Tibial nerve (tissue), 4 donors: ENCODE data around the gene UBXN6. TPM values are rescaled to one million over a fixed set of nuclear protein-coding genes. Genes with fewer than 3 reads are reported as not detected.

ENCODE experiments used
- DNase-seq, 2 donors: peaks; one replicate each; pipeline ENCODE4 v3.0.0-alpha.2; 2019; ENCODE audit warnings: low spot score in 2 of 2
- H3K27ac ChIP-seq, 4 donors: fragments of 200-600 bp; sonication (generic) in 3 of 4; one replicate each; pipeline ENCODE4 v1.5.1; 2017 to 2019; ENCODE audit warnings: mild to moderate bottlenecking in 1 of 4
- H3K27me3 ChIP-seq, 2 donors: fragments of 200-600 bp; sonication (generic) in 1 of 2; one replicate each; pipeline versions ENCODE4 v1.5.1 to v1.6.0; 2017 to 2019
- H3K36me3 ChIP-seq, 3 donors: fragments of 200-600 bp; sonication (generic); one replicate each; pipeline ENCODE4 v1.5.1; 2018 to 2019
- H3K4me1 ChIP-seq, 4 donors: fragments of 200-600 bp; sonication (generic) in 3 of 4; one replicate each; pipeline ENCODE4 v1.5.1; 2017 to 2019
- H3K4me3 ChIP-seq, 4 donors: fragments of 200-600 bp; sonication (generic) in 3 of 4; one replicate each; pipeline ENCODE4 v1.5.1; 2017 to 2019; ENCODE audit warnings: mild to moderate bottlenecking in 1 of 4, moderate library complexity in 1 of 4
- H3K9me3 ChIP-seq, 4 donors: fragments of 200-600 bp; sonication (generic) in 3 of 4; one replicate each; pipeline ENCODE4 v1.5.1; 2017 to 2019
- EP300 ChIP-seq, 2 donors: sonication (generic); formaldehyde crosslinking; IDR thresholded peaks; one replicate each; pipeline ENCODE4 v1.6.1; 2017; ENCODE audit warnings: antibody characterized with exemption in 2 of 2, mild to moderate bottlenecking in 1 of 2
- POLR2A ChIP-seq, 2 donors: fragments of 450-650 bp; IDR thresholded peaks; one replicate each; pipeline ENCODE4 v1.6.1; 2017; ENCODE audit warnings: antibody characterized with exemption in 2 of 2, mild to moderate bottlenecking in 2 of 2, moderate library complexity in 2 of 2
- WGBS, 2 donors: methylation state at CpG; one replicate each; pipeline ENCODE4 v1.1.5; 2018; 5-methylcytosine and 5-hydroxymethylcytosine counted together
- total RNA-seq, 4 donors: library from RNA; depleted of rRNA; stranded (reverse); fragments of >200 nt; gene quantifications; one replicate each; pipeline ENCODE4 v1.1.0, GENCODE V29; 2016
- TF ChIP-seq, protein P1 (sequence below), 5 experiments: fragments of 200-600 bp in 3 of 5; fragments of 450-650 bp in 2 of 5; sonication (generic) in 3 of 5; IDR thresholded peaks; one replicate each; pipeline ENCODE4 v1.5.1; 2016 to 2019; ENCODE audit warnings: antibody characterized with exemption in 5 of 5, mild to moderate bottlenecking in 3 of 5, moderate library complexity in 2 of 5

Gene UBXN6
- total RNA-seq, 4 donors from 2014 or later, result 84.3 to 101 (median 92.2) TPM

DNA sequence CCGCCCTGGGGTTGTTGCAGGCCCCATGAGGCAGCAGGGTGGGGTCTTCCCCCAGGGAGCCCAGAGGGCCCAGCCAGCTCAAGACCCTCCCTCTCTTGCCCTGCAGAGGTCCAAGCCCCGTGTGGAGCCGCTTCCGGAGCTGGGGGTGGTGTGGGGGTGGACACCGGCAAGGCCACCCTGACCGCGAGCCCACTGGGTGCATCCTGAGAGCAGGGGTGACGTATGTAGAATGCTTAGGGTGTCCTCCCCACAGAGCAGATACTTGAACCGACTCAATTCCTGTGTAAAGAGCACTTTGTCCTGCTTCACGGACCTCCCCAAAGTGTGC is 14.8 kb downstream of the UBXN6 start:
- WGBS, 2 donors, result 72 to 85% methylated on average over 7 to 10 of the region's 10 CpGs
- H3K4me3 ChIP-seq, result no peak overlapping the region
- H3K27ac ChIP-seq, result no peak overlapping the region
- H3K4me1 ChIP-seq, result no peaks in the 10 kb centered on the region
- no peak for DNase-seq
- peaks cover 2 to 58% (median 11%) of the 10 kb centered on the region in 3 donors for H3K36me3 ChIP-seq
- TF ChIP-seq, protein P1, sequence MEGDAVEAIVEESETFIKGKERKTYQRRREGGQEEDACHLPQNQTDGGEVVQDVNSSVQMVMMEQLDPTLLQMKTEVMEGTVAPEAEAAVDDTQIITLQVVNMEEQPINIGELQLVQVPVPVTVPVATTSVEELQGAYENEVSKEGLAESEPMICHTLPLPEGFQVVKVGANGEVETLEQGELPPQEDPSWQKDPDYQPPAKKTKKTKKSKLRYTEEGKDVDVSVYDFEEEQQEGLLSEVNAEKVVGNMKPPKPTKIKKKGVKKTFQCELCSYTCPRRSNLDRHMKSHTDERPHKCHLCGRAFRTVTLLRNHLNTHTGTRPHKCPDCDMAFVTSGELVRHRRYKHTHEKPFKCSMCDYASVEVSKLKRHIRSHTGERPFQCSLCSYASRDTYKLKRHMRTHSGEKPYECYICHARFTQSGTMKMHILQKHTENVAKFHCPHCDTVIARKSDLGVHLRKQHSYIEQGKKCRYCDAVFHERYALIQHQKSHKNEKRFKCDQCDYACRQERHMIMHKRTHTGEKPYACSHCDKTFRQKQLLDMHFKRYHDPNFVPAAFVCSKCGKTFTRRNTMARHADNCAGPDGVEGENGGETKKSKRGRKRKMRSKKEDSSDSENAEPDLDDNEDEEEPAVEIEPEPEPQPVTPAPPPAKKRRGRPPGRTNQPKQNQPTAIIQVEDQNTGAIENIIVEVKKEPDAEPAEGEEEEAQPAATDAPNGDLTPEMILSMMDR (IDR thresholded peaks at IDR 0.05), result no peak
- no peak for TF ChIP-seq POLR2A (IDR thresholded peaks at IDR 0.05)
- no peak for TF ChIP-seq EP300 (IDR thresholded peaks at IDR 0.05)
- H3K9me3 ChIP-seq, result no peaks in the 10 kb centered on the region
- H3K27me3 ChIP-seq, result no peaks in the 10 kb centered on the region

DNA sequence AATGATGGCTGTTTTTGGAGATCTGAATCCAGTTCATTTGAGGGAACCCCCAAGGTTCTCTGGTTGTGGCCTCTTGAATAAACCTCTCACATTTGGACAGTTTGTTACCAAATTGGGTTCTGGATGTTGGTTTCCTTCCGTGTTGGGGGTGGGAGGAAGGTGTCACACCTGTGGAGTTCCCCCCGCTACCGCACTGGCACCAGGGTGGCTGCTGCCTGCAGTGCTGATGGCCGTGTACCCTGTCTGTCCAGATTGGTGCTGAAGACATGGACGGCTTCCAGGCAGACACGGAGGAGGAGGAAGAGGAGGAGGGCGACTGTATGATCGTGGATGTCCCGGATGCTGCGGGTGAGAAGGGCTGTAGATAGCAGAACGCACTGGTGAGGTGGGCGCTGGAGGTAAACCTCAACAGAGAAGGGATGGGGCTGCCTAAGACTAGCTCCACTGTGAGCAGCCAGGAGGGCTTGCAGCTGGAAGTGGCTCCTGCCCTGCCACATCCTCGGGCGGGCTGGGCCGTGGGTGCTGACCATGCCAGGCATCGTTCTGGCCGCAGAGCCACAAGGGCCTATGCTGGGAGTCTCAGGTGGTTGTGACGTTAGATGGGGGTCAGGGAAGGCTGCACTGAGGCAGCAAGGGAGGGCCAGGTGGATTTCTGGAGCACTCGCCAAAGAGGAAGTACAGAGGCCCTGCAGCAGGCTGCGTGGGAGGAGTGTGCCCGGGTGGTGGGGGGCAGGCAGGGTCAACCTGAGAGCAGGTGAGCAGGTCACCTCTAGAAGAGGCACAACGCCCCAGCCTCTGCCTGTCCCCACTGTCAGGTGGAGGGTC is 15.4 kb downstream of the UBXN6 start:
- Histone ChIP-seq H3K9me3 (no peaks in the 10 kb centered on the region), H3K4me3 (no peak overlapping the region), H3K36me3 (peaks cover under 1 to 52% (median 10%) of the 10 kb centered on the region in 3 donors), H3K4me1 (no peaks in the 10 kb centered on the region), H3K27ac (no peak overlapping the region), H3K27me3 (no peaks in the 10 kb centered on the region)
- whole genome bisulfite sequencing, 2 donors, result 79 to 82% methylated on average over 21 to 22 of the region's 22 CpGs
- no peak for DNase-seq
- TF ChIP-seq, protein P1 (IDR thresholded peaks at IDR 0.05), result no peak
- TF ChIP-seq POLR2A (IDR thresholded peaks at IDR 0.05) (no peak), EP300 (IDR thresholded peaks at IDR 0.05) (no peak)

DNA sequence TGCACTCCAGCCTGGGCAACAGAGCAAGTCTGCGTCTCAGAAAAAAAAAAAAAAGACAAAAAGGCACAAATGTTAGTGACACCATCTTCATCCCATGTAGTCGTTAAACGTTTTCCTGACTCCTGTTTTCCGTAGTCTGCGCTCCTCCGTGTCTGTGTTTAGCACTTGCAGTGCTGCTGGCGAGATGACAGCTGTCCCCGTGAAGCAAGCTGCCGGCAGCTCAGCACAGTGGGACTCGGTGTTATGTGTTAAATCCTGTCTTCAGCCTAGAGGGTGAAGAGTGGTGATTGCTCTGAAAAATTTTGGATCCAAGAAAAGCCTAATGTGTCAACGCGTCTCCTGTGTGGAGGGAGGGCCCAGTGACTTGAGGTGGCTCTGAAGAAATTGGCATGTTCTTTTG is 18.4 kb downstream of the UBXN6 start:
- H3K36me3 ChIP-seq, result peaks cover 0 to 28% (median 0%) of the 10 kb centered on the region in 3 donors
- no peaks in the 10 kb centered on the region for H3K4me1 ChIP-seq
- TF ChIP-seq, protein P1 (IDR thresholded peaks at IDR 0.05), result no peak
- TF ChIP-seq EP300 (IDR thresholded peaks at IDR 0.05), result no peak
- no peak for TF ChIP-seq POLR2A (IDR thresholded peaks at IDR 0.05)
- H3K4me3 ChIP-seq, result no peak overlapping the region
- no peak overlapping the region for H3K27ac ChIP-seq
- no peak for DNase-seq
- H3K27me3 ChIP-seq, result no peaks in the 10 kb centered on the region
- H3K9me3 ChIP-seq, result no peaks in the 10 kb centered on the region
- WGBS, 2 donors, result 88 to 92% methylated on average over 12 of the region's 12 CpGs

DNA sequence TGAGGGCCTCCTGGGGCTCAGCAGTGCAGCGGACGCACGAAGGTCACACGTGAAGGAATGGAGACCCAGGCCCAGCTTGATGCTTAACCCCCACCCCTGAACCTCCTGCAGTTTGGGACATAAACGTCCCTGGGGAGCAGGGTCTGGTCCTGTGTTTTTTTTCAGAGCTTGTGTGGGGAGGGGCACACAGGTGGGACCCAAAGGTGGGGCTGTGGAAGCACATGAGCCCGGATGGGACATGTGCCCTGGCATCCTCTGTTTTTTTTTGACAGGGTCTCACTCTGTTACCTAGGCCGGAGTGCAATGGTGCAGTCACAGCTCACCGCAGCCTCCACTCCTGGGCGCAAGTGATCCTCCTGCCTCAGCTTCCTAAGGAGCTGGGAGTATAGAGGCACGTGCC is 20.5 kb downstream of the UBXN6 start:
- H3K4me1 ChIP-seq, result no peaks in the 10 kb centered on the region
- no peak for DNase-seq
- no peak overlapping the region for H3K27ac ChIP-seq
- H3K36me3 ChIP-seq, result peaks cover 0 to 39% (median 0%) of the 10 kb centered on the region in 3 donors
- WGBS, 2 donors, result 92 to 99% methylated on average over 10 of the region's 10 CpGs
- no peak overlapping the region for H3K4me3 ChIP-seq
- TF ChIP-seq EP300 (IDR thresholded peaks at IDR 0.05) (no peak), POLR2A (IDR thresholded peaks at IDR 0.05) (no peak)
- H3K27me3 ChIP-seq, result no peaks in the 10 kb centered on the region
- no peaks in the 10 kb centered on the region for H3K9me3 ChIP-seq

DNA sequence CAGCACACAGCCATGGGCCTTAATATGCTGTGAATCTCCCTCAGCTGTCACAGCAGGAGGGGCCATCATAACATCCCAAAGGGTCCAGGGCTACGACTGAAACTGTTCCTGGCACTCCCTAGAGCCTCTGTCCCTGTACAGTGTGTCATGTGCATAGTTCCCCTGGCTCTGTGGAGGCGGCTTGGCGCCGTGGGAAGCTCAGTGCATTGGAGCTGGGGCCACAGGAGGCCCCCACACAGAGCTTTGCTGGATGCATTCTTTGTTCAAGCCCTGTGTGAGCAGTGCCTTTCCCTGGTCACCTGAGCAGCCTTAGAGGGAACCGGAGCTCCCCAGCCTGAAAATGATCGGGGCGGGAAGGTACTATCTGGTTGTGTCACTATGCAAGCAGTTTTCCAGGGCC is 21.4 kb downstream of the UBXN6 start:
- no peaks in the 10 kb centered on the region for H3K27me3 ChIP-seq
- H3K27ac ChIP-seq, result no peak overlapping the region
- H3K4me1 ChIP-seq, result no peaks in the 10 kb centered on the region
- H3K4me3 ChIP-seq, result no peak overlapping the region
- peaks cover 0 to 48% (median 0%) of the 10 kb centered on the region in 3 donors for H3K36me3 ChIP-seq
- no peaks in the 10 kb centered on the region for H3K9me3 ChIP-seq
- WGBS, 2 donors, result 75 to 90% methylated on average over 7 of the region's 7 CpGs
- TF ChIP-seq EP300 (IDR thresholded peaks at IDR 0.05), result no peak
- TF ChIP-seq, protein P1 (IDR thresholded peaks at IDR 0.05), result no peak
- TF ChIP-seq POLR2A (IDR thresholded peaks at IDR 0.05), result no peak
- DNase-seq, result no peak
